ENCODE data around the gene DNAH2. TPM values are rescaled to one million over a fixed set of nuclear protein-coding genes. Genes with fewer than 3 reads are reported as not detected.

The DNAH2 gene
- total and polyA plus RNA-seq, 2 of the 4 experiments (the other 2 are of a cell fraction): under 0.01 to 0.02 TPM

DNA sequence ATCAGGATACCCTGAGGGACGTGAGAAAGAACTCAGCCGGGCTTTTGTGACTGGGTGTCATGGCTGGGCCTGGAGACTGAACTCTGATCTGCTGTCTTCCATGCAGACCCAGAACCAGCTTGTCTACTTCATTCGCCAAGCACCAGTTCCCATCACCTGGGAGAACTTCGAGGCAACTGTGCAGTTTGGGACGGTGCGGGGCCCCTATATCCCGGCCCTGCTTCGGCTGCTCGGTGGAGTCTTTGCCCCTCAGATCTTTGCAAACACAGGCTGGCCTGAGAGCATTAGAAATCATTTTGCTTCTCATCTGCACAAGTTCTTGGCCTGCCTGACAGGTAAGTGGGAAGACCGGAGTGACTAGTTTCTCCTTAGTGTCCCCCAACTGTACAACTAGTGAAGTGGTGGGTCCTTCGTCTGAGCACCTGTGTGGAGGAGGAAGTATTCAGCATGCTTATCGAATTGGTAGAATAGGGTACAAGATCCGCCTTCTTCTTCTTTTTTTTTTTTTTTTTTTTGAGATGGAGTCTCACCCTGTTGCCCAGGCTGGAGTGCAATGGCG lies 15.5 kb downstream of the DNAH2 start:
- in situ Hi-C loops (cut with MboI; ENCODE audit: low sequenced_read_pairs) (loop anchor here (25.0 kb wide), 1 partner anchor 254 kb away; no protein-coding TSS in a partner anchor), intact Hi-C loops (cut with micrococcal nuclease) (no loop called here), dilution Hi-C loops (cut with HindIII; ENCODE audit: low sequenced_read_pairs, unreplicated experiment) (no loop called here)
- TF ChIP-seq, protein P1, sequence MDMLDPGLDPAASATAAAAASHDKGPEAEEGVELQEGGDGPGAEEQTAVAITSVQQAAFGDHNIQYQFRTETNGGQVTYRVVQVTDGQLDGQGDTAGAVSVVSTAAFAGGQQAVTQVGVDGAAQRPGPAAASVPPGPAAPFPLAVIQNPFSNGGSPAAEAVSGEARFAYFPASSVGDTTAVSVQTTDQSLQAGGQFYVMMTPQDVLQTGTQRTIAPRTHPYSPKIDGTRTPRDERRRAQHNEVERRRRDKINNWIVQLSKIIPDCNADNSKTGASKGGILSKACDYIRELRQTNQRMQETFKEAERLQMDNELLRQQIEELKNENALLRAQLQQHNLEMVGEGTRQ (IDR thresholded peaks at IDR 0.05; ENCODE audit: low read depth, low read length): no peak
- TF ChIP-seq MXI1 (IDR thresholded peaks at IDR 0.05; ENCODE audit: borderline replicate concordance, low read depth, low read length) (no peak), RFX5 (IDR thresholded peaks at IDR 0.05; ENCODE audit: low read depth, low read length) (no peak), MAZ (IDR thresholded peaks at IDR 0.05; ENCODE audit: borderline replicate concordance, low read depth, low read length) (no peak)
- Histone ChIP-seq H3K4ac (ENCODE audit: low read depth, low read length) (no peak overlapping the region), H4K91ac (ENCODE audit: insufficient read depth, low read depth, low read length) (no peak overlapping the region), H3K4me2 (ENCODE audit: low read depth, low read length) (no peak overlapping the region), H2BK120ac (ENCODE audit: low read depth, low read length) (no peak overlapping the region), H3K56ac (ENCODE audit: extremely low read depth, insufficient read depth, low read length) (no peak overlapping the region), H3K4me1 (ENCODE audit: control insufficient read depth, insufficient read depth, low read length) (no peaks in the 10 kb centered on the region), H3K27me3 (ENCODE audit: control insufficient read depth, insufficient read depth, low read length) (peaks cover 45% of the 10 kb centered on the region), H2BK15ac (ENCODE audit: low read depth, low read length) (no peak overlapping the region), H2AK5ac (ENCODE audit: low read depth, low read length) (no peak overlapping the region), H3K9me1 (ENCODE audit: insufficient read depth, low read length) (no peaks in the 10 kb centered on the region), H3K9me3 (ENCODE audit: control insufficient read depth, insufficient read depth, low read length) (no peaks in the 10 kb centered on the region), H3K27ac (ENCODE audit: insufficient read depth, low read length) (no peak overlapping the region), H3K23ac (ENCODE audit: low read depth, low read length) (no peak overlapping the region), H2BK5ac (ENCODE audit: low read depth, low read length, poor library complexity, severe bottlenecking) (no peak overlapping the region), H4K20me1 (ENCODE audit: insufficient read depth, low read length) (no peaks in the 10 kb centered on the region), H3K4me3 (ENCODE audit: insufficient read depth, low read depth, low read length) (no peak overlapping the region), H3K36me3 (ENCODE audit: control insufficient read depth, insufficient read depth, low read length) (no peaks in the 10 kb centered on the region), H3K14ac (replicated peaks; ENCODE audit: low read depth, low read length) (no peak overlapping the region), H3K79me1 (ENCODE audit: low read depth in 1 of 2, low read length in 2 of 2) (no peaks in the 10 kb centered on the region), H2AK9ac (replicated peaks; ENCODE audit: low read depth, low read length, poor library complexity) (no peak overlapping the region), H4K8ac (ENCODE audit: low read depth in 2 of 2, low read length in 2 of 2) (no peak overlapping the region), H2BK20ac (ENCODE audit: low read depth, low read length) (no peak overlapping the region), H2AFZ (replicated peaks; ENCODE audit: low read length, poor library complexity) (no peak overlapping the region), H3K9ac (ENCODE audit: low read depth, low read length) (no peak overlapping the region), H4K5ac (ENCODE audit: low read depth, low read length) (no peak overlapping the region), H3K18ac (ENCODE audit: low read depth, low read length) (no peak overlapping the region)
- ChIA-PET CTCF (interaction anchor here (0.7 kb wide), 1 partner anchor 16 kb away, joined by 4 read pairs; the partner anchor contains the start of gene DNAH2), POLR2A (ENCODE audit: unreplicated experiment) (no interaction called here)
- WGBS, 2 experiments (ENCODE audit: extremely low coverage in 2 of 2, insufficient read length in 1 of 2): 100% methylated on average over 5 of the region's 14 CpGs; no CpG with 5 or more reads in 1 of the 2 experiments
- ATAC-seq (ENCODE audit: low read depth) (no peak), DNase-seq (no peak)
- BruUV-seq (replicated peaks): no TSS peak
